Activated T-cell treated with anti-CD3 and anti-CD28 coated beads, Interleukin-2, amount 50 U/mL, for 1 hour (primary cell): ENCODE data around the gene ZNF48.
A peak's percentile ranks its signal among the peaks of the same experiment; 100 is the strongest.

Experiments
- DNase-seq: peaks from one replicate; pipeline ENCODE4 v3.0.0-alpha.2; 2020

Gene ZNF48

GRCh38 chr16:30395155-30395991, at the start of gene ZNF48:
Gene ZNF48 (plus strand): TSS chr16:30395420. CDS start chr16:30395795, 375 bp downstream.
- peak; percentile 70 for DNase-seq

DNA sequence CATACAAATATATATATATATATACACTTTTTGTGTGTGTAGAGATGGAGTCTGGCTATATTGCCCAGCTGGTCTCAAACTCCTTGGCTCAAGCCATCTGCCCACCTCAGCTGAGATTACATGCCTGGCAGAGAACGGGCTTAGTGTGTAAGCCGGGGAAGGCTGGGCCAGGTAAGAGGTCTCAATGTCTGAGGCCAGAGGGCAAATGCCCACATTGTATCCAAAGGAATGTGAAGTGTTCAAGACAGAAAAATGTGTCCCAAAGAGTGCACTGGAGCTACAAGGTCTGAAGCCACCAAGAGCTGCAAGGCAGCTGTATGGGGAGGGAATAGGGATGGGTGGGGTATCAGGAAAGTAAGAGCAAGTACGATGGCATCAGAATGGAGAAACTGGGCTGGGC, 48.9 kb upstream of the ZNF48 start:
- DNase-seq: no peak

GRCh38 chr16:30348113-30348512, 47.1 kb upstream of the ZNF48 start:
- DNase-seq: no peak

DNA sequence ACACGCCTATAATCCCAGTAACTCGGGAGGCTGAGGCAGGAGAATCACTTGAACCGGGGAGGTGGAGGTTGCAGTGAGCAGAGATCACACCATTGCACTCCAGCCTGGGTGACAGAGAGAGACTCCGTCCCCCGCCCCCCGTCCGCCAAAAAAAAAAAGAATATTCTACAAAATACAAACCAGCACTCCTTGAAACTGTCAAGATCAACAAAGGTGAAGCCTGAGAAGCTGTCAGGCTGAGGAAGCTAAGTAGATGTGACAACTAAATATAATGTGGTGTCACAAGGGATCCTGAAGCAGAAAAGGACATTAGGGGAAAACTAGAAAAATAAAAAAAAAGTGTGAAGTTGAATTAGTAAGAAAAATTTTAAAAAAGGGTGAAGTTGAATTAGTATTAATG, 46.3 kb upstream of the ZNF48 start:
- no peak for DNase-seq

- DNase-seq: no peak
These were observed 45.5 kb upstream of the ZNF48 start for GRCh38 chr16:30349675-30350074.

- no peak for DNase-seq
These were observed 44.9 kb upstream of the ZNF48 start for GRCh38 chr16:30350134-30350871.

GRCh38 chr16:30351001-30351441, 44.2 kb upstream of the ZNF48 start:
- no peak for DNase-seq

- no peak for DNase-seq
These were observed 43.4 kb upstream of the ZNF48 start for GRCh38 chr16:30351586-30352419.

DNA sequence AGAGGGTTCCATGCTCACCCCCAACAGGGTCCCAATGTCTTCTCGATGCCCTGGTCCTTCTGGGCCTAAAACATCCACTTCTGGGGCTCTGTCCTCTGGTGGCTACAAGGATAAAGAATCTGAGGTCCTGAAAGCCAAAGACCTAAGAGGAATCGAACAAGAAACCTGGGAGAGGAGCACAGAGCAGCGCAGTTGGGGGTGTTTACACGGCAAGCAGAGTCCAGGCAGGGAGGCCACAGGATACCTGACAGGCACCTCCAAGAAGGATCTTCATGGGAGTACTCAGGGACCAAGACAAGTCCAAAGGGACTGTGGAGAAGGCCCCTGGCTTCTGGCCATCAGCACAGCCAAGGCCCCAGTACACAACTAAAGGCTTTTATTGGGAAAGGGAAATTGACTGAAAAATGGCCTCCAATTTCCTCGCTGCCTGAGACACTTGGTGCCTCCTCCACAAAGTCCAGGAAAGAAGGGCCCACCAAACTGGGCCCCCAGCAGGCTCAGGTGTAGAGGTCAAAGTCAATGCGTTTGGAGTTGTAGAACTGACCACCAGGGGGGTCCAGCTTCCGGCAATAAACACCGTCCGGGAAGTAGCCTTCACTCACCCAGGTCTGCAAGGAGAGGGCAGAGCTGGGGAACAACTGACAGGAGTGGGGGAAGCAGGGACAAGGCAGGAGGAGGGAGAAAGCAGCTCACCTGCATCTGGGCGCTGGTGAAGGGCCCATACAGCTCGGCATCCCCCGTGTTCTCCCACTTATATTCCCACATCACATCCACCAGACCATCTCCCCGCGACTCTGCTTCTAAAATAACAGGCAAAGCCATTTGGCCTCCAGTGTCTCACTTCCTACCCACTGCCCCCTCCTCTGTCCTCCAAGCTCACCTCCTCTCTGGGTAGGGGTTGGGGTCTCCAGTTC, 42.5 kb upstream of the ZNF48 start:
- no peak for DNase-seq

- DNase-seq: no peak
These were observed 41.6 kb upstream of the ZNF48 start for GRCh38 chr16:30353438-30354129.

GRCh38 chr16:30354423-30355143, 40.6 kb upstream of the ZNF48 start:
- DNase-seq: peak; percentile 40

GRCh38 chr16:30355144-30355953, 39.9 kb upstream of the ZNF48 start, which contains the start of gene CD2BP2:
Gene CD2BP2 (minus strand): TSS chr16:30355308. CDS start chr16:30354681, 627 bp downstream.
- peak; percentile 85 for DNase-seq

DNA sequence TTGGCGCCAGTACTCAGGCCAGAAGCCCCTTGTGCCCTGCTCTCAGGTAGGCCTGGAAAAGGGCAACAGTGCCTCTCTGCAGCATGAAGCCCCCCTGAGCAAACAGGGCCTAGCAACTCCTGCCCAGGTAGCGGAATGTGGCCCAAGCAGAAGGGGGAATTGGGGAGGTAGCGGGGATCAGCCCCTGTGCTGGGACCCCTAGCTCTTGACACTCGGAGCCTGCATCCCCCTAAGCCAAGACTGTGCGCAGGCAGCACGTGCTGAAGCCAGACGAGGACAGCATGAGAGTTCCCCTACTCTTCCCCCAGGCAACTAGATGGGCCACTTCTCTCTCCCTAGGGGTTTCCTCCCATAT, 39.3 kb upstream of the ZNF48 start:
- DNase-seq: no peak

GRCh38 chr16:30356401-30357084, 38.7 kb upstream of the ZNF48 start:
- DNase-seq: no peak

DNA sequence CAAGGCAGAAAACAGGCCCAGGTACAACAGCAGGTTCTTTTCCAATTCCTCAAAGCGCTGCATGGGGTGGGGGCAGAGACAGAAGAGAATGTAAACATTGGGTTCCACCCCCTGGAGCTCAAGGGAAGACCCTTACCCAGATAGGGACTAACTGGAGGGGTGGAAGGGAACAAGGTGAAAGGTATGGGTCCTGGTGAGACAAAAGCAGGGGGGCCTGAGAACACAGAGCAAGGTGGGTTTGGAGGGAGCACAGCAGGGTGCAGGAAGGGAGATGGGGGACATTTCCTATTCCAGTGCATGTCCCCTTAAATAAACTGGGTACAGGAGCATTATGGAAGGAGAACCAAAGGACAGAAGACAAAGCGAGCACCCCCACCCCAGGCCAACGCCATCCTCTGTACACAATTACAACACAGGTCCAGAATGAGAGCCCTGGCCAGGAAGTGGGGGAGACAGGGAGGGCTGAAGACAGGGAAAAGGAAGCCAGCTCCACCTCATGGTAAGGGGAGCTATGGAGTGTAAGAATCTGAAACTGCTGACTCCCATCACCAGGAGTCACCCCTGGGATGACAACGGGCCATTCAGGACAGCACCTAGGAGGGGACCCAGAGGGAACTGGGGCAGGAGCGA, 38.0 kb upstream of the ZNF48 start:
- no peak for DNase-seq

GRCh38 chr16:30357715-30358576, 37.3 kb upstream of the ZNF48 start:
- no peak for DNase-seq

DNA sequence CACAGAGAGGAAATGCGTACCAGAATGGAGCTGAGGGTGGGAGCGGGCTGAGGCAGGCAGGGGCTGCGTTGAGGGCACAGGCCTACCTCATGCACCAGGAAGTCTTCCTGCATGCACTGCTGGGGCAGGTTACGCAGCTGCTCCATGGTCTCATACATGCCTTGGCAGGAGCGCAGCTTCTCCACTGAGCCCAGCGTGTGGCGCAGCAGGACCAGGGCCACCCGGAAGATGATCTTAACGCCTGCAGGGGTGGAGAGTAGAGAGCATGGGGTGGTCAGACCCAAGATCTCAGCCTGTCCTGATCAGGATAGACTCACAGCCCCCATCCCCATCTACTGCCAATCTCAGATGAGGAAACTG, 36.7 kb upstream of the ZNF48 start:
- no peak for DNase-seq
